HCT116 (cell line): ENCODE measurements around the gene NF1. TPM values are rescaled to one million over a fixed set of nuclear protein-coding genes. Genes with fewer than 3 reads are reported as not detected.
A peak's percentile ranks its signal among the peaks of the same experiment; 100 is the strongest.

Experiments used
- ATAC-seq: fragments of 200-7000 bp; cut with Tn5 transposase; 2 replicates; pipeline ENCODE4 v1.9.1; 2020; ENCODE audit warnings: mild to moderate bottlenecking, moderate library complexity
- BruUV-seq: library from RNA; stranded (reverse); fragments of 400-500 nt; replicated peaks from 2 replicates; lab custom pipeline; 2021; lab: Mats Ljungman, UMichigan
- CTCF ChIA-PET: fragments of 300-600 bp; sonication (Branson Sonifier 250); formaldehyde crosslinking; loops from one replicate; lab custom pipeline; 2021; ENCODE audit warnings: antibody characterized with exemption; lab: Charles Lee
- POLR2A ChIA-PET: fragments of 300-600, 350-600 bp; sonication (Branson Sonifier 250); formaldehyde crosslinking; loops from one replicate; lab custom pipeline; 2021; ENCODE audit warnings: antibody characterized with exemption; lab: Charles Lee
- RAD21 ChIA-PET, 2 experiments: fragments of 300-600 bp; sonication (Branson Sonifier 250); formaldehyde crosslinking; loops; one replicate each; lab custom pipeline; 2023; ENCODE audit warnings: low total read pairs in 2 of 2; ENCODE audit not compliant: uncharacterized antibody in 2 of 2, unreplicated experiment in 2 of 2, low non-redundant PET in 1 of 2; lab: Charles Lee
- DNase-seq: peaks from one replicate; pipeline ENCODE4 v3.0.0-alpha.2; 2010; ENCODE audit warnings: low read depth, low spot score
- H2AFZ ChIP-seq: fragments of 200-600 bp; shearing (Covaris generic), sonication (generic); 2 replicates; pipeline ENCODE4 v1.6.1; 2017; ENCODE audit warnings: low read depth, mixed run types, mixed read lengths, antibody characterized with exemption, low read length; ENCODE audit not compliant: poor library complexity, severe bottlenecking
- H3K27ac ChIP-seq: 2 replicates; pipeline ENCODE4 v1.5.1; 2012; ENCODE audit warnings: low read depth, low read length
- H3K27me3 ChIP-seq: fragments of 200-600 bp; sonication (generic); 2 replicates; pipeline ENCODE4 v1.6.1; 2016; ENCODE audit warnings: mixed run types, low read length, mixed read lengths; ENCODE audit not compliant: insufficient read depth
- H3K36me3 ChIP-seq, 2 experiments: fragments of 200-500 bp in 1 of 2; fragments of 200-600 bp in 1 of 2; sonication (Bioruptor generic) in 1 of 2; sonication (generic) in 1 of 2; 2 replicates each; pipeline versions ENCODE4 v1.5.1 to v1.6.1; 2014 to 2016; ENCODE audit warnings: low read length in 2 of 2, inconsistent platforms in 1 of 2, mixed read lengths in 1 of 2, mixed run types in 1 of 2; ENCODE audit not compliant: insufficient read depth in 2 of 2, control insufficient read depth in 1 of 2
- H3K4me1 ChIP-seq, 2 experiments: fragments of 200-600 bp in 1 of 2; sonication (generic) in 1 of 2; 2 replicates each; pipeline versions ENCODE4 v1.5.1 to v1.6.1; 2012 to 2017; ENCODE audit warnings: low read length in 2 of 2, inconsistent platforms in 1 of 2, mild to moderate bottlenecking in 1 of 2, mixed read lengths in 1 of 2, mixed run types in 1 of 2, moderate library complexity in 1 of 2; ENCODE audit not compliant: insufficient read depth in 2 of 2, control insufficient read depth in 1 of 2
- H3K4me2 ChIP-seq: fragments of 200-600 bp; sonication (generic); 2 replicates; pipeline ENCODE4 v1.6.1; 2017; ENCODE audit warnings: mixed run types, low read length, mixed read lengths
- H3K4me3 ChIP-seq, 2 experiments: fragments of 200-600 bp in 1 of 2; sonication (generic) in 1 of 2; replicated peaks in 1 of 2; 2 replicates each; pipeline ENCODE4 v1.5.1; 2011 to 2016; ENCODE audit warnings: low read length in 2 of 2, control low read depth in 1 of 2, low read depth in 1 of 2, mild to moderate bottlenecking in 1 of 2, mixed read lengths in 1 of 2, mixed run types in 1 of 2
- H3K79me2 ChIP-seq: fragments of 200-600 bp; sonication (generic); 2 replicates; pipeline ENCODE4 v1.6.1; 2017; ENCODE audit warnings: mild to moderate bottlenecking, mixed run types, low read length, moderate library complexity, mixed read lengths; ENCODE audit not compliant: insufficient read depth
- H3K9ac ChIP-seq: fragments of 200-600 bp; sonication (generic); 2 replicates; pipeline ENCODE4 v1.6.1; 2016; ENCODE audit warnings: low read length, mixed read lengths
- H3K9me2 ChIP-seq: fragments of 200-600 bp; sonication (generic), shearing (Covaris generic); 2 replicates; pipeline ENCODE4 v1.6.1; 2017; ENCODE audit warnings: mixed run types, mild to moderate bottlenecking, moderate library complexity; ENCODE audit not compliant: insufficient read depth
- H3K9me3 ChIP-seq, 2 experiments: fragments of 200-500 bp in 1 of 2; fragments of 200-600 bp in 1 of 2; sonication (Bioruptor generic) in 1 of 2; sonication (generic) in 1 of 2; 2 replicates each; pipeline ENCODE4 v1.6.1; 2014 to 2017; ENCODE audit warnings: low read length in 2 of 2, mixed read lengths in 2 of 2, inconsistent platforms in 1 of 2, low read depth in 1 of 2, mild to moderate bottlenecking in 1 of 2, mixed run types in 1 of 2, moderate library complexity in 1 of 2; ENCODE audit not compliant: control insufficient read depth in 1 of 2, insufficient read depth in 1 of 2
- H4K20me1 ChIP-seq: fragments of 200-600 bp; sonication (generic), shearing (Covaris generic); 2 replicates; pipeline ENCODE4 v1.6.1; 2017; ENCODE audit warnings: mixed run types, mild to moderate bottlenecking, moderate library complexity; ENCODE audit not compliant: insufficient read depth
- ATF3 ChIP-seq: IDR thresholded peaks from 2 replicates; pipeline ENCODE4 v1.6.1; 2012
- ELF1 ChIP-seq: IDR thresholded peaks from 2 replicates; pipeline ENCODE4 v1.6.1; 2012; ENCODE audit warnings: low read depth, borderline replicate concordance
- FOSL1 ChIP-seq: IDR thresholded peaks from 2 replicates; pipeline ENCODE4 v1.6.1; 2012; ENCODE audit warnings: low read depth
- SRF ChIP-seq: IDR thresholded peaks from 2 replicates; pipeline ENCODE4 v1.6.1; 2012; ENCODE audit warnings: low read depth
- TCF7L2 ChIP-seq: IDR thresholded peaks from 2 replicates; pipeline ENCODE4 v1.7.0; 2011; ENCODE audit warnings: borderline replicate concordance, inconsistent platforms; ENCODE audit not compliant: insufficient read depth, insufficient read length; ENCODE audit errors: extremely low read depth
- intact Hi-C: fragments of 100-400 bp; cut with micrococcal nuclease; formaldehyde crosslinking; loops from 2 replicates; pipeline ENCODE4 v1.10.0; 2022
- total RNA-seq: library from RNA; stranded (reverse); gene quantifications from one replicate; pipeline ENCODE4 v1.2.1, GENCODE V29; 2021; ENCODE audit not compliant: unreplicated experiment
- TF ChIP-seq, protein P1 (sequence below), 3 experiments: fragments of 200-600 bp in 1 of 3; sonication (generic) in 1 of 3; IDR thresholded peaks in 2 of 3; conservative IDR thresholded peaks in 1 of 3; 2 replicates each; pipeline ENCODE4 v1.5.1; 2012 to 2017; ENCODE audit warnings: low read depth in 2 of 3, low read length in 2 of 3, antibody characterized with exemption in 1 of 3, borderline replicate concordance in 1 of 3, control low read depth in 1 of 3, mild to moderate bottlenecking in 1 of 3, mixed read lengths in 1 of 3, mixed run types in 1 of 3, moderate library complexity in 1 of 3; ENCODE audit not compliant: insufficient read depth in 1 of 3
- TF ChIP-seq, protein P2 (sequence below): IDR thresholded peaks from 2 replicates; pipeline ENCODE4 v1.6.1; 2011; ENCODE audit warnings: mild to moderate bottlenecking, low read length, moderate library complexity; ENCODE audit not compliant: insufficient replicate concordance; ENCODE audit errors: extremely low read depth

NF1 gene
- total RNA-seq, 1 experiment from 2014 or later: 20.8 TPM

GRCh38 chr17:31374503-31374902, 279.7 kb downstream of the NF1 start:
- ChIA-PET POLR2A (no interaction called here), CTCF (interaction anchor here (1.0 kb wide), 1 partner anchor 8 kb away, joined by 3 read pairs; no protein-coding TSS in a partner anchor), RAD21 (interaction anchor here in 1 of 2 experiments (0.5 to 0.6 kb wide), 2 partner anchors 120 to 391 kb away, joined by 3 to 5 read pairs; no protein-coding TSS in a partner anchor)
- DNase-seq (no peak), ATAC-seq (no peak)
- Histone ChIP-seq H3K9me2 (no peaks in the 10 kb centered on the region), H3K36me3 (peaks cover 0 to 9% of the 10 kb centered on the region in 2 experiments; a peak in 1 of 4 replicates), H4K20me1 (no peaks in the 10 kb centered on the region), H3K27me3 (no peaks in the 10 kb centered on the region), H3K4me2 (no peak overlapping the region), H3K9ac (no peak overlapping the region), H3K9me3 (no peaks in the 10 kb centered on the region), H2AFZ (no peak overlapping the region), H3K27ac (no peak overlapping the region), H3K4me1 (no peaks in the 10 kb centered on the region), H3K4me3 (no peak overlapping the region), H3K79me2 (no peaks in the 10 kb centered on the region)
- TF ChIP-seq, protein P1, sequence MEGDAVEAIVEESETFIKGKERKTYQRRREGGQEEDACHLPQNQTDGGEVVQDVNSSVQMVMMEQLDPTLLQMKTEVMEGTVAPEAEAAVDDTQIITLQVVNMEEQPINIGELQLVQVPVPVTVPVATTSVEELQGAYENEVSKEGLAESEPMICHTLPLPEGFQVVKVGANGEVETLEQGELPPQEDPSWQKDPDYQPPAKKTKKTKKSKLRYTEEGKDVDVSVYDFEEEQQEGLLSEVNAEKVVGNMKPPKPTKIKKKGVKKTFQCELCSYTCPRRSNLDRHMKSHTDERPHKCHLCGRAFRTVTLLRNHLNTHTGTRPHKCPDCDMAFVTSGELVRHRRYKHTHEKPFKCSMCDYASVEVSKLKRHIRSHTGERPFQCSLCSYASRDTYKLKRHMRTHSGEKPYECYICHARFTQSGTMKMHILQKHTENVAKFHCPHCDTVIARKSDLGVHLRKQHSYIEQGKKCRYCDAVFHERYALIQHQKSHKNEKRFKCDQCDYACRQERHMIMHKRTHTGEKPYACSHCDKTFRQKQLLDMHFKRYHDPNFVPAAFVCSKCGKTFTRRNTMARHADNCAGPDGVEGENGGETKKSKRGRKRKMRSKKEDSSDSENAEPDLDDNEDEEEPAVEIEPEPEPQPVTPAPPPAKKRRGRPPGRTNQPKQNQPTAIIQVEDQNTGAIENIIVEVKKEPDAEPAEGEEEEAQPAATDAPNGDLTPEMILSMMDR (IDR thresholded peaks at IDR 0.05 in 2 of 3, conservative IDR thresholded peaks at IDR 0.05 in 1 of 3; ENCODE audit: borderline replicate concordance in 1 of 3, insufficient read depth in 1 of 3, low read depth in 2 of 3, low read length in 2 of 3): no peak
- TF ChIP-seq TCF7L2: no peak
- no peak for TF ChIP-seq SRF
- TF ChIP-seq ATF3: no peak
- no peak for TF ChIP-seq FOSL1
- TF ChIP-seq ELF1: no peak
- intact Hi-C loops: no loop called here
- no TSS peak for BruUV-seq

DNA sequence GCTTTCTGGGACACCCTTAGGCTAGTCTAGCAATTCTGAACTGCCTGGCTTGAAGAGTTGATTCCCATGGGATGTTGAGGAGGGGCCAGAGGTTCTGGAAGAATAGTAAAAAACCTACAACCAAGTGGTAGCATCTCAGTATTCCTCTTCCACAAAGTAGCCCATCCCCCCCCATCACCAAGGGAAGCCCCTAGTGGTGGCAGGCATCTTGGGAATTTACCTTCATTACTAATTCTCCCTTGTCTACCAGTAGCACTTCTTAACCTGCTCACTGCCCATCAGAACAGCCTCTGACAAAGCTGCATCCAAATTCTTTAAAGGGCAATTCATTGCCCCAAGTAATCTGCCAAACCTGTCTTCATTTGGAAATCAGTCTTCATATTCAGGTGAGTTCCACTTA, 283.9 kb downstream of the NF1 start:
- no peak for DNase-seq
- H3K4me3 ChIP-seq: no peak overlapping the region
- H3K27ac ChIP-seq: no peak overlapping the region
- H3K4me1 ChIP-seq: no peaks in the 10 kb centered on the region
- H3K27me3 ChIP-seq: no peaks in the 10 kb centered on the region
- no peak overlapping the region for H3K4me2 ChIP-seq
- peaks cover 0 to 12% of the 10 kb centered on the region in 2 experiments; a peak in 1 of 4 replicates for H3K36me3 ChIP-seq
- H3K9me2 ChIP-seq: no peaks in the 10 kb centered on the region
- no TSS peak for BruUV-seq
- CTCF ChIA-PET: interaction anchor here (1.6 kb wide), 1 partner anchor 11 kb away, joined by 4 read pairs; no protein-coding TSS in a partner anchor
- no peak for ATAC-seq
- H3K9me3 ChIP-seq: no peaks in the 10 kb centered on the region
- intact Hi-C loops: no loop called here
- H3K9ac ChIP-seq: no peak overlapping the region
- POLR2A ChIA-PET: no interaction called here
- no peaks in the 10 kb centered on the region for H4K20me1 ChIP-seq
- TF ChIP-seq ATF3: no peak
- TF ChIP-seq, protein P2, sequence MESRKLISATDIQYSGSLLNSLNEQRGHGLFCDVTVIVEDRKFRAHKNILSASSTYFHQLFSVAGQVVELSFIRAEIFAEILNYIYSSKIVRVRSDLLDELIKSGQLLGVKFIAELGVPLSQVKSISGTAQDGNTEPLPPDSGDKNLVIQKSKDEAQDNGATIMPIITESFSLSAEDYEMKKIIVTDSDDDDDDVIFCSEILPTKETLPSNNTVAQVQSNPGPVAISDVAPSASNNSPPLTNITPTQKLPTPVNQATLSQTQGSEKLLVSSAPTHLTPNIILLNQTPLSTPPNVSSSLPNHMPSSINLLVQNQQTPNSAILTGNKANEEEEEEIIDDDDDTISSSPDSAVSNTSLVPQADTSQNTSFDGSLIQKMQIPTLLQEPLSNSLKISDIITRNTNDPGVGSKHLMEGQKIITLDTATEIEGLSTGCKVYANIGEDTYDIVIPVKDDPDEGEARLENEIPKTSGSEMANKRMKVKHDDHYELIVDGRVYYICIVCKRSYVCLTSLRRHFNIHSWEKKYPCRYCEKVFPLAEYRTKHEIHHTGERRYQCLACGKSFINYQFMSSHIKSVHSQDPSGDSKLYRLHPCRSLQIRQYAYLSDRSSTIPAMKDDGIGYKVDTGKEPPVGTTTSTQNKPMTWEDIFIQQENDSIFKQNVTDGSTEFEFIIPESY: no peak
- TF ChIP-seq, protein P1 (IDR thresholded peaks at IDR 0.05 in 2 of 3, conservative IDR thresholded peaks at IDR 0.05 in 1 of 3; ENCODE audit: borderline replicate concordance in 1 of 3, insufficient read depth in 1 of 3, low read depth in 2 of 3, low read length in 2 of 3): peak in 2 of 3 experiments; percentile 29 to 35; a peak in 3 of 6 replicates
- no peaks in the 10 kb centered on the region for H3K79me2 ChIP-seq
- RAD21 ChIA-PET: no interaction called here
- H2AFZ ChIP-seq: no peak overlapping the region
